Measurements from ENCODE around the gene FAM180A.

- TF ChIP-seq SP1 (IDR thresholded peaks at IDR 0.05; ENCODE audit: low read depth, low read length) (no peak), EZH2 (IDR thresholded peaks at IDR 0.05; ENCODE audit: low read depth, low read length, severe bottlenecking) (no peak), TCF12 (IDR thresholded peaks at IDR 0.05; ENCODE audit: low read depth, low read length) (no peak), CHD2 (IDR thresholded peaks at IDR 0.05; ENCODE audit: low read length) (no peak), RNF2 (IDR thresholded peaks at IDR 0.05; ENCODE audit: borderline replicate concordance, low read depth, low read length, missing control alignments, poor library complexity, severe bottlenecking) (no peak), CTCF (IDR thresholded peaks at IDR 0.05; ENCODE audit: control extremely low read depth in 1 of 3, insufficient read depth in 1 of 3, low read depth in 1 of 3, low read length in 3 of 3) (no peak), CEBPB (IDR thresholded peaks at IDR 0.05; ENCODE audit: low read depth, low read length) (no peak), MAX (IDR thresholded peaks at IDR 0.05) (no peak), ZNF274 (IDR thresholded peaks at IDR 0.05; ENCODE audit: borderline replicate concordance, extremely low read depth, low read length) (no peak), SRF (IDR thresholded peaks at IDR 0.05; ENCODE audit: low read depth, low read length) (no peak)
Measured at GRCh38 chr7:135736586-135737305, 11.9 kb downstream of the FAM180A start.
